Naive thymus-derived CD8-positive, alpha-beta T cell (primary cell): Measurements from ENCODE around the gene COL24A1. TPM values are rescaled to one million over a fixed set of nuclear protein-coding genes. Genes with fewer than 3 reads are reported as not detected.

ENCODE experiments used
- ATAC-seq, 2 donors: fragments of 150-1000 bp; cut with Tn5 transposase in 1 of 2; sonication (Bioruptor Pico), chemical (Tn5 transposase) in 1 of 2; 1 replicate in 1 of 2; 2 replicates in 1 of 2; pipeline ENCODE4 v1.10.0; 2021; ENCODE audit warnings: mild to moderate bottlenecking in 2 of 2, moderate library complexity in 2 of 2
- POLR2A ChIA-PET: fragments of 350-600 bp; sonication (Branson Sonifier 250); formaldehyde crosslinking; loops from one replicate; lab custom pipeline; 2021; ENCODE audit warnings: antibody characterized with exemption; lab: Charles Lee
- DNase-seq, 10 donors: peaks; one replicate each; pipeline versions ENCODE4 v3.0.0 to v3.0.0-alpha.2; 2020 to 2022
- H3K27ac Mint-ChIP-seq, 10 donors: one replicate each; pipeline ENCODE4 v1.8.0; 2020 to 2022; ENCODE audit warnings: mild to moderate bottlenecking in 10 of 10, mixed read lengths in 10 of 10, moderate library complexity in 4 of 10, inconsistent platforms in 1 of 10
- H3K27me3 Mint-ChIP-seq, 5 donors: one replicate each; pipeline ENCODE4 v1.8.0; 2021 to 2022; ENCODE audit warnings: mixed read lengths in 5 of 5
- H3K36me3 Mint-ChIP-seq, 3 donors: one replicate each; pipeline ENCODE4 v1.8.0; 2020 to 2022; ENCODE audit warnings: mixed read lengths in 3 of 3, mild to moderate bottlenecking in 2 of 3, inconsistent platforms in 1 of 3
- H3K4me1 Mint-ChIP-seq, 4 donors: one replicate each; pipeline ENCODE4 v1.8.0; 2021 to 2022; ENCODE audit warnings: mixed read lengths in 4 of 4
- H3K4me3 Mint-ChIP-seq, 10 donors: one replicate each; pipeline ENCODE4 v1.8.0; 2020 to 2022; ENCODE audit warnings: mild to moderate bottlenecking in 10 of 10, mixed read lengths in 10 of 10, moderate library complexity in 6 of 10, inconsistent platforms in 1 of 10
- H3K9me3 Mint-ChIP-seq, 9 donors: one replicate each; pipeline ENCODE4 v1.8.0; 2020 to 2022; ENCODE audit warnings: mixed read lengths in 9 of 9, mild to moderate bottlenecking in 3 of 9, inconsistent platforms in 1 of 9, moderate library complexity in 1 of 9
- polyA plus RNA-seq, 3 donors: library from polyadenylated mRNA; unstranded; fragments of 300-500 nt; fragmentation: Illumina TruSeq; gene quantifications; one replicate each; pipeline ENCODE4 v1.2.3, GENCODE V29; 2021
- total RNA-seq, 8 experiments: library from RNA in 2 of 8; stranded (reverse) in 2 of 8; gene quantifications; one replicate each; pipeline ENCODE4 v1.2.3 and lab custom pipeline; 2021 to 2026

Gene COL24A1
- total and polyA plus RNA-seq, 5 experiments from 2014 or later, result not detected

DNA sequence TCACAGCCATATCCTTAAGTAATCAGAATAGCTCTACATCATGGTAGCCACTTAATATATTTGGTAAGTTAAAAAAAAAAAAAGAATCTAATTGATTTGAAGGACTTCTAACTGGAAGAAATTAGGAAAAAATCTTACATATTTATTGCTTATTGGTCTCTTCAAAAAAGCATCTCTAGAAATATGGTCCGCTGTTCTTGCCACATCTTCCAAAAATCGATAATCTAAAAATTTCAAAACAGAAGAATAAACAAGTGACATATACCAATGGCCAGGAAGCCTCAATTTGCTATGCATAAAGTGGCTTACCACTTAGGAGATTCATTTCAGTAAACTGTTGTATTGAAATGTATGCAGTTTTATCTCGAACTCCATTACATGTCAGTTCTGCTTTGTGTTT, 450.6 kb downstream of the COL24A1 start:
- Mint-ChIP-seq H3K9me3 (peaks cover 0 to 2% (median 0%) of the 10 kb centered on the region in 9 donors), H3K36me3 (peaks cover 19 to 48% (median 34%) of the 10 kb centered on the region in 3 donors), H3K27ac (no peak overlapping the region), H3K4me3 (peak overlapping the region in 9 of 10 donors; percentile 3 to 67 (median 55)), H3K27me3 (no peaks in the 10 kb centered on the region), H3K4me1 (peaks cover 5 to 41% (median 27%) of the 10 kb centered on the region in 4 donors)
- DNase-seq (no peak), ATAC-seq (no peak)
- POLR2A ChIA-PET, result no interaction called here

DNA sequence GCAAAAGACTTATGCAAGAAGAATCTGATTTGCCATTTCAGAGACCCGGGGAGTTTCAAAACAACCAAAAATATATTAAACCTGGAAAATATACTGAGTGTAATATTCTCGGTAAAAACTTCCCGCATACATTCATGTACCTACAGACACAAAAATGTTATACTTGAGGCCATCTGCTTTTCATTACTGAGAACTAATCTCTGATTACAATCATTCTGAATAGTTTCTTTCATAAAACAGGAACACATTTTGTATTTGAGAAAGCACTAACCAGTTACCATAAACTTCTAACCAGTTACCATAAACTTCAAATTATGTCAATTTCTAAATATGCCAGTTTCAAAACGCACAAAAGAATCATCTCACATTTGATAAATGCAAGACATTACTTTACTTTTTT, 456.1 kb downstream of the COL24A1 start:
- H3K4me3 Mint-ChIP-seq, result no peak overlapping the region
- peaks cover 12 to 87% (median 57%) of the 10 kb centered on the region in 3 donors for H3K36me3 Mint-ChIP-seq
- no peaks in the 10 kb centered on the region for H3K9me3 Mint-ChIP-seq
- no peak overlapping the region for H3K27ac Mint-ChIP-seq
- ATAC-seq, result no peak
- POLR2A ChIA-PET, result no interaction called here
- H3K4me1 Mint-ChIP-seq, result peaks cover 9 to 53% (median 26%) of the 10 kb centered on the region in 4 donors
- H3K27me3 Mint-ChIP-seq, result no peaks in the 10 kb centered on the region
- no peak for DNase-seq

DNA sequence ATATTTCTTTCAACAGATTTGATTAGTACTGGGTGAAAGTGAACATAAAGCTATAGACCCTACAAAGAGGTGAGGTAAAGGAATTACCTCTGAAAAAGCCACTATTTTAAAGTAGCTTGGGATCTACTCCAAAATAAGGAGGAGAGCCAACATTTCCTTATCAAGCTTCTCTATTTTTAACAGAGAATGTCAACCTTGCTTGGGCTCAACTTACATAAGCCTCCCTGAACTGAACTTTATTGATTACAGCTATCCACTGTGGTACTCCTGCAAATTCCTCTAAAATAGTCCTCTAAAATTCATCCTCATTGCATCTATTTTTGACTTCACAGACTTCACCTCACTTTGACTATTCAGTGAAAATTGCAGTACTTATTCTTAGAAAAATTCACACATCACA, 458.7 kb downstream of the COL24A1 start:
- Mint-ChIP-seq H3K36me3 (peaks cover 4 to 84% (median 49%) of the 10 kb centered on the region in 3 donors), H3K9me3 (no peaks in the 10 kb centered on the region), H3K27me3 (no peaks in the 10 kb centered on the region), H3K27ac (no peak overlapping the region), H3K4me3 (no peak overlapping the region), H3K4me1 (peaks cover 15 to 45% (median 16%) of the 10 kb centered on the region in 4 donors)
- ATAC-seq (no peak), DNase-seq (no peak)
- POLR2A ChIA-PET, result no interaction called here

DNA sequence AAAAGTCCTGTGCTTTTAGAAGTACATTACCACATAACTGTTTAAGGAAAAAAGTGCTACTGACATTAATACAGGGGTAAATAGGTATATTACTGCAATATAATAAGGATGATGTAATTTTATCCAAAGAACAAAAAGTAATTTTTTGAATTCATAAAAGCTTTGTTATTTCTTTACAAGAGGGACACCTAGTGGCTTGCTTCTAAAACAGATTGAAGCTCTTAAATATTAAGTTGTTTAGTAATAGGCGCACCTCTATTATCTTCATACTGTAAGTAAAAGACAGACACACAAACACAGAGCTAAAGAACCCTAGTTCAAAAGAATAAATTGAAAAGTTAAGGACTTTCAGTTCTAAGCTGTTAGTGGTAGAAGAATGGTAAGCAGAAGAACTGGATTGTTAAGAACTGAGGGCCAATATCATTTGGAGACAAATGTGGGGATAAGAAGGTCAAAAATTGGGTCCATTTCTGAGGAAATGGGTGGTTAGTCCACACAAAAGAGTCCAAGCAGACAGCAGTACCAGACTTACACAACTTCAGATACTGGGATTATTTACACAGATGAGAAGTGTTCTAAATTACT, 463.8 kb downstream of the COL24A1 start:
- Mint-ChIP-seq H3K36me3 (peaks cover 0 to 71% (median 25%) of the 10 kb centered on the region in 3 donors), H3K4me1 (peaks cover 12 to 37% (median 24%) of the 10 kb centered on the region in 4 donors)

DNA sequence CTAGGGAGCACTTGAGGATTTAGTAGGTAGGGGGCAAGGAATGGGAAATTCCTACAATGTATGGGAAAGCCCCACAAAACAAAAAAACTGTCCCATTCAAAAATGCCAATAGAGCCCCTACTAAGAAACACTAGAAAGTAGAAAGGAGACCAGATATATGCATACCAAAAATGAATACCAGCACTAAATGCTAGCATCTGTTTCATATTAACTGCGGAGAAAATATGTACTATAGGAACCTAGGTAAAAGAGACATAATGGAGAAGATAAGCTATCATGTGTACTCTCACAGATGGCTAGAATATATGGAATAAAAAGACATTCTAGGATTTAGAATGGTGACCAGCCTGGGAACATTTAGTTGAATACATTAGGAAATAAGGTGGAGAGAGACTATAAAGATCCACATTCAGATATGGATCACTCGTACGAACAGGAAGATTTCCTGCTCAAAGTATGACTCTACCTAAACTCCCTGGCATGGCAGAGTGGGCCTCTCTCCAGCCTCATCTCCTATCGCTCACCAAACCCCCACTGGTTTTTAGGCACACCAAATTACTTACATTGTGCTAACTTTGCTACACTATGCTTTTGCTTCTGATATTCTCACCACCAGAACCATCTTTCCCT, 466.7 kb downstream of the COL24A1 start:
- no peak overlapping the region for H3K27ac Mint-ChIP-seq
- DNase-seq (no peak), ATAC-seq (no peak)
- POLR2A ChIA-PET, result no interaction called here
- H3K4me1 Mint-ChIP-seq, result peaks cover 10 to 37% (median 21%) of the 10 kb centered on the region in 4 donors
- peaks cover 5 to 61% (median 19%) of the 10 kb centered on the region in 3 donors for H3K36me3 Mint-ChIP-seq
- H3K4me3 Mint-ChIP-seq, result no peak overlapping the region
- H3K27me3 Mint-ChIP-seq, result no peaks in the 10 kb centered on the region
- no peaks in the 10 kb centered on the region for H3K9me3 Mint-ChIP-seq

More for the DNA sequence above, 463.8 kb downstream of the COL24A1 start:
- no peak for DNase-seq
- H3K27me3 Mint-ChIP-seq, result no peaks in the 10 kb centered on the region
- ATAC-seq, result no peak
- peak overlapping the region in 2 of 10 donors; percentile 5 to 22 for H3K27ac Mint-ChIP-seq
- no peak overlapping the region for H3K4me3 Mint-ChIP-seq
- POLR2A ChIA-PET, result no interaction called here
- H3K9me3 Mint-ChIP-seq, result no peaks in the 10 kb centered on the region

DNA sequence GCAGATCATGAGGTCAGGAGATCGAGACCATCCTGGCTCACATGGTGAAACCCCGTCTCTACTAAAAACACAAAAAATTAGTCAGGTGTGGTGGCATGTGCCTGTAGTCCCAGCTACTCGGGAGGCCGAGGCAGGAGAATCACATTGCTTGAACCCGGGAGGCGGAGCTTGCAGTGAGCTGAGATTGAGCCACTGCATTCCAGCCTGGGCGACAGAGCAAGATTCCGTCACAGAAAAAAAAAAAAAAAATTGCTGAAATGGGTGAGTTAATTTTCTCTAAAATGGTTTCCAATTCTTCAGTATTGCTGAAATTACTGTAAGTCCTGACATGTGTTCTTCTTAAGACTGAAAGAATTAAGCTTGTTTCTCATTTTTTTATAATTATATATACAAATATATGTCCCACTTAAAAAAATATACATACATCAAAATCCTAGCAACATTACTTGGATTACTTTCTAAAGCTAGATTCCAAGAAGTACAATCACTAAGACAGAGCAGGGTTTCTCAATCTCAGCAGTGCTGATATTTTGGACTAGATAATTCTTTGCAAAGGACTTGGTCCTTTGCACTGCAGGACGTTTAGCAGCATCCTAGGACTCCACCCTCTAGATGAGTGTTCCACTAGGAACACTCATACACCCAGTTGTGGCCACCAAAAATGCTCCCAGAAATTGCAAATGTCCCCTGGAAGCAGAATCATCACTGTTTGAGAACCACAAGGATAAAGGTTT, 473.1 kb downstream of the COL24A1 start:
- H3K27ac Mint-ChIP-seq, result no peak overlapping the region
- no peaks in the 10 kb centered on the region for H3K27me3 Mint-ChIP-seq
- DNase-seq, result no peak
- H3K4me3 Mint-ChIP-seq, result no peak overlapping the region
- peaks cover 5 to 60% (median 21%) of the 10 kb centered on the region in 3 donors for H3K36me3 Mint-ChIP-seq
- peaks cover 1 to 16% (median 8%) of the 10 kb centered on the region in 4 donors for H3K4me1 Mint-ChIP-seq
- ATAC-seq, result no peak
- no peaks in the 10 kb centered on the region for H3K9me3 Mint-ChIP-seq
- POLR2A ChIA-PET, result no interaction called here

DNA sequence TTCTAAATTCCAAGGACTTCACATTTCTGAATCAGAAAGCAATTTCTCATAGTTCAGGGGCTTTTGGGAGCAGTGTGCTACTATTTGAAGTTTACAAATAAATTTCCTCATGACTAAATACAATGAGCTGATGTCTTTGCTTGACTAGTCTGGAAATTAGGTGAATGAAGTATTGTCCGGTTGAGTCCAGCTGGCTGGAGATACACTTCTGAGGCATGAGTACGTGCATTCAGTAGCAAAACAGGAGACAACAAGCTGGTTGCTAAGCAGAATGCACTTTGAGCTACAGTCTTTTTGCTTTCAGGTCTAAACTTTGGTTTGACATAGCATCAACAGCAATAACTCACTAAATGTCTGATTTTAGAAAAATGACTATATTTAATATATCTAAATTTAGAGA, 475.5 kb downstream of the COL24A1 start:
- Mint-ChIP-seq H3K4me1 (peaks cover 0 to 9% (median 6%) of the 10 kb centered on the region in 4 donors), H3K4me3 (no peak overlapping the region), H3K36me3 (peaks cover 0 to 65% (median 20%) of the 10 kb centered on the region in 3 donors), H3K27me3 (no peaks in the 10 kb centered on the region), H3K9me3 (no peaks in the 10 kb centered on the region), H3K27ac (no peak overlapping the region)
- POLR2A ChIA-PET, result no interaction called here
- no peak for DNase-seq
- no peak for ATAC-seq

Other genes starting within 250 kb of the COL24A1 start
- 10 to 100 TPM; 44.7 to 47.8 TPM for gene ODF2L, start 239.6 kb upstream of the COL24A1 start, total RNA-seq
- gene ODF2L, start 239.6 kb upstream of the COL24A1 start, polyA plus RNA-seq, result 10 to 100 TPM; 21.4 to 32.1 (median 25.4) TPM